Glutamatergic neuron (in vitro differentiated cells): ENCODE measurements around the gene TOM1L2. TPM values are rescaled to one million over a fixed set of nuclear protein-coding genes. Genes with fewer than 3 reads are reported as not detected.

ENCODE experiments used
- DNase-seq: peaks from one replicate; pipeline ENCODE4 v3.0.0; 2022
- H3K27ac Mint-ChIP-seq: one replicate; pipeline ENCODE4 v1.8.0; 2020; ENCODE audit warnings: mild to moderate bottlenecking, mixed read lengths, inconsistent platforms; ENCODE audit not compliant: unreplicated experiment
- H3K27me3 Mint-ChIP-seq: one replicate; pipeline ENCODE4 v1.8.0; 2020; ENCODE audit warnings: mild to moderate bottlenecking, moderate library complexity, mixed read lengths, inconsistent platforms; ENCODE audit not compliant: unreplicated experiment
- H3K36me3 Mint-ChIP-seq: one replicate; pipeline ENCODE4 v1.8.0; 2020; ENCODE audit warnings: mild to moderate bottlenecking, mixed read lengths, inconsistent platforms; ENCODE audit not compliant: unreplicated experiment
- H3K4me1 Mint-ChIP-seq: one replicate; pipeline ENCODE4 v1.8.0; 2020; ENCODE audit warnings: mild to moderate bottlenecking, low read depth, mixed read lengths, inconsistent platforms; ENCODE audit not compliant: unreplicated experiment
- H3K4me3 Mint-ChIP-seq: one replicate; pipeline ENCODE4 v1.8.0; 2020; ENCODE audit warnings: mild to moderate bottlenecking, mixed read lengths, inconsistent platforms; ENCODE audit not compliant: unreplicated experiment
- H3K9me3 Mint-ChIP-seq: one replicate; pipeline ENCODE4 v1.8.0; 2020; ENCODE audit warnings: mild to moderate bottlenecking, moderate library complexity, mixed read lengths, inconsistent platforms; ENCODE audit not compliant: unreplicated experiment
- total RNA-seq: library from RNA; stranded (reverse); fragmentation: NEBNext Ultra II Directional; extraction: Animal tissue kit (Norgen Biotek cat#: 25700); gene quantifications from one replicate; pipeline ENCODE4 v1.2.1, GENCODE V29; 2021; ENCODE audit not compliant: unreplicated experiment
- TF ChIP-seq, protein P1 (sequence below): fragments of 200-600 bp; sonication (generic); IDR thresholded peaks from one replicate; pipeline ENCODE4 v1.5.0; 2021; ENCODE audit not compliant: partially characterized antibody, unreplicated experiment

Gene TOM1L2
- total RNA-seq, 1 donor from 2014 or later = 62.8 TPM

DNA sequence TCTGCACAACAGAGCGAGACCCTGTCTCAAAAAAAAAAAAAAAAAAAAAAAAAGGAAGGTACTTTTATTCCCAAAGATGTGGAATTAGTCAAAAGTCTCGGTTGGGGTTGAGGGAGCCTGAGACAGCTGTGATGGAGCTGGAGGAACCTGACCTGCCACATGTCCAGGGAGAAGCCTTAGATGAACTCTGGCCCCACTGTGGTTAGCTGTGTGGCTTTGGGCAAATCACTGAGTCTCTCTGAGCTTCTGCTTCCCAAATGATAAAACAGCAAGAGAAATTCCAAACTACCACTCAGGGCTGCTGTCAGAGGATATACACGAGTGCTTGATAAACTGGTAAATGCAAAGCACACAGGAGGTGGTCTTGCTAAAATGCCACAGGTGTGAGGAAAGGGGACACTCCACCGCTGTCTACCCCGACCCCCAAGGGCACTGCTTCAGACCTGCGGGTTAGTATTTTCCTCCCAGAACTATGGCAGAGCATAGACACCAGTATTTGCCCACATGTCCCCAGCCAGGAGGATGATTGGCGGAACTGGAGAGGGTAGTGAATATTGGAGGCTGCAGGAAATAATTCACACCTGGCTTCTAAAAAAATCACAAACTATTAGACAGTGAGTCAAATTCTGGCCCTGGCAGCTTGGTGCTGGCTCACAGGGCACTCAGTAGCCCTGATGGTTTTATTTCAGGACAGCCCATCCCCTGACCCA is 15.1 kb upstream of the TOM1L2 start:
- no peak for DNase-seq
- Mint-ChIP-seq H3K36me3 (no peaks in the 10 kb centered on the region), H3K27me3 (peaks cover 3% of the 10 kb centered on the region), H3K27ac (no peak overlapping the region), H3K4me1 (peaks cover 8% of the 10 kb centered on the region), H3K9me3 (peaks cover 1% of the 10 kb centered on the region), H3K4me3 (no peak overlapping the region)
- TF ChIP-seq, protein P1, sequence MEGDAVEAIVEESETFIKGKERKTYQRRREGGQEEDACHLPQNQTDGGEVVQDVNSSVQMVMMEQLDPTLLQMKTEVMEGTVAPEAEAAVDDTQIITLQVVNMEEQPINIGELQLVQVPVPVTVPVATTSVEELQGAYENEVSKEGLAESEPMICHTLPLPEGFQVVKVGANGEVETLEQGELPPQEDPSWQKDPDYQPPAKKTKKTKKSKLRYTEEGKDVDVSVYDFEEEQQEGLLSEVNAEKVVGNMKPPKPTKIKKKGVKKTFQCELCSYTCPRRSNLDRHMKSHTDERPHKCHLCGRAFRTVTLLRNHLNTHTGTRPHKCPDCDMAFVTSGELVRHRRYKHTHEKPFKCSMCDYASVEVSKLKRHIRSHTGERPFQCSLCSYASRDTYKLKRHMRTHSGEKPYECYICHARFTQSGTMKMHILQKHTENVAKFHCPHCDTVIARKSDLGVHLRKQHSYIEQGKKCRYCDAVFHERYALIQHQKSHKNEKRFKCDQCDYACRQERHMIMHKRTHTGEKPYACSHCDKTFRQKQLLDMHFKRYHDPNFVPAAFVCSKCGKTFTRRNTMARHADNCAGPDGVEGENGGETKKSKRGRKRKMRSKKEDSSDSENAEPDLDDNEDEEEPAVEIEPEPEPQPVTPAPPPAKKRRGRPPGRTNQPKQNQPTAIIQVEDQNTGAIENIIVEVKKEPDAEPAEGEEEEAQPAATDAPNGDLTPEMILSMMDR = no peak

DNA sequence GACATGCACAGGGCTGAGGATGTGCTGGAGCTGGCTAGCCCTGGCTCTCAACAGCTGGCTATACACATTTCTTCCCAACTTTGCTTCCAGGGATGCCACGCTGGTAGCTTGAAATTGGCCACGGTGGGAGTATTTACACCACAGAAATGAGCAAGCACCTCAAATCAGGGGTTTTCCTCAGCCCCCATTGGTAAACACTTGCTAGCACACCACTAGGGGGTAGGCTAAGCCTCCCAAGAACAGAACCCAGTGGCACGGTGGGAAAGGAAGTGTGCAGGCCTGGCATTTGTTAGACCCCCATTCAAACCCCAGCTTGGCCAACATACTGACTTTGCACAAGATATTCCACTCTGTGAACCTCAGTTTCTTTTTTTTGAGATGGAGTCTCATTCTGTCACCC is 13.4 kb upstream of the TOM1L2 start:
- H3K36me3 Mint-ChIP-seq = no peaks in the 10 kb centered on the region
- H3K27ac Mint-ChIP-seq = no peak overlapping the region
- TF ChIP-seq, protein P1 = no peak
- no peak overlapping the region for H3K4me3 Mint-ChIP-seq
- H3K4me1 Mint-ChIP-seq = peaks cover 8% of the 10 kb centered on the region
- H3K27me3 Mint-ChIP-seq = peaks cover 3% of the 10 kb centered on the region
- H3K9me3 Mint-ChIP-seq = peaks cover 1% of the 10 kb centered on the region
- DNase-seq = no peak

GRCh38 chr17:17985153-17985552 is 13.0 kb upstream of the TOM1L2 start:
- no peaks in the 10 kb centered on the region for H3K9me3 Mint-ChIP-seq
- no peak overlapping the region for H3K4me3 Mint-ChIP-seq
- peaks cover 5% of the 10 kb centered on the region for H3K4me1 Mint-ChIP-seq
- H3K36me3 Mint-ChIP-seq = no peaks in the 10 kb centered on the region
- DNase-seq = no peak
- H3K27me3 Mint-ChIP-seq = peaks cover 3% of the 10 kb centered on the region
- TF ChIP-seq, protein P1 = no peak
- no peak overlapping the region for H3K27ac Mint-ChIP-seq

- Mint-ChIP-seq H3K27ac (no peak overlapping the region), H3K27me3 (peaks cover 1% of the 10 kb centered on the region), H3K4me3 (no peak overlapping the region), H3K4me1 (peaks cover 1% of the 10 kb centered on the region), H3K36me3 (no peaks in the 10 kb centered on the region), H3K9me3 (no peaks in the 10 kb centered on the region)
- no peak for DNase-seq
- TF ChIP-seq, protein P1 = no peak
Measured at GRCh38 chr17:17983776-17984175, 11.6 kb upstream of the TOM1L2 start.

GRCh38 chr17:17983376-17983775 is 11.2 kb upstream of the TOM1L2 start:
- Mint-ChIP-seq H3K27me3 (peaks cover 3% of the 10 kb centered on the region), H3K4me3 (no peak overlapping the region), H3K9me3 (no peaks in the 10 kb centered on the region), H3K27ac (no peak overlapping the region), H3K36me3 (no peaks in the 10 kb centered on the region), H3K4me1 (no peaks in the 10 kb centered on the region)
- TF ChIP-seq, protein P1 = no peak
- DNase-seq = no peak
